GM20431 (cell line): ENCODE results near the gene DLGAP4.
"Not testable (repeated sequence)": the region's sequence is repeated elsewhere in the genome, so short reads cannot be mapped to it uniquely, and the experiment has no call there.

ENCODE experiments used
- in situ Hi-C: fragments of 300-500 bp; cut with MseI, MboI; formaldehyde crosslinking; loops from one replicate; pipeline ENCODE4 v1.15.0; 2020; ENCODE audit warnings: low sequenced_read_pairs; ENCODE audit not compliant: unreplicated experiment

The DLGAP4 gene

GRCh38 chr20:36370991-36371790 is 65.1 kb downstream of the DLGAP4 start:
- in situ Hi-C loops = no loop called here

GRCh38 chr20:36372666-36373065 is 66.5 kb downstream of the DLGAP4 start:
- in situ Hi-C loops = no loop called here

GRCh38 chr20:36373089-36373488 is 67.0 kb downstream of the DLGAP4 start:
- in situ Hi-C loops = no loop called here

- in situ Hi-C loops = no loop called here
These were observed 68.9 kb downstream of the DLGAP4 start for GRCh38 chr20:36374995-36375394.

- in situ Hi-C loops = no loop called here
These were observed 71.5 kb downstream of the DLGAP4 start for GRCh38 chr20:36377348-36378326.

- in situ Hi-C loops = no loop called here
These were observed 72.5 kb downstream of the DLGAP4 start for GRCh38 chr20:36378686-36379085.

- in situ Hi-C loops = not testable (repeated sequence)
These were observed 73.8 kb downstream of the DLGAP4 start for GRCh38 chr20:36379914-36380313.

GRCh38 chr20:36384022-36384619 is 78.0 kb downstream of the DLGAP4 start:
- in situ Hi-C loops = no loop called here

GRCh38 chr20:36385503-36385902 is 79.4 kb downstream of the DLGAP4 start:
- in situ Hi-C loops = no loop called here

- in situ Hi-C loops = no loop called here
These were observed 80.1 kb downstream of the DLGAP4 start for GRCh38 chr20:36386236-36386635.

- in situ Hi-C loops = no loop called here
These were observed 84.1 kb downstream of the DLGAP4 start for GRCh38 chr20:36390269-36390668.

- in situ Hi-C loops = no loop called here
These were observed 84.7 kb downstream of the DLGAP4 start for GRCh38 chr20:36390719-36391415.

- in situ Hi-C loops = no loop called here
These were observed 85.3 kb downstream of the DLGAP4 start for GRCh38 chr20:36391456-36391855.

GRCh38 chr20:36391955-36392354 is 85.8 kb downstream of the DLGAP4 start:
- in situ Hi-C loops = no loop called here

GRCh38 chr20:36392989-36393388 is 86.8 kb downstream of the DLGAP4 start:
- in situ Hi-C loops = no loop called here

- in situ Hi-C loops = no loop called here
These were observed 88.3 kb downstream of the DLGAP4 start for GRCh38 chr20:36394340-36394965.

GRCh38 chr20:36396340-36396739 is 90.2 kb downstream of the DLGAP4 start:
- in situ Hi-C loops = no loop called here

- in situ Hi-C loops = no loop called here
These were observed 90.9 kb downstream of the DLGAP4 start for GRCh38 chr20:36396847-36397630.

- in situ Hi-C loops = no loop called here
These were observed 92.4 kb downstream of the DLGAP4 start for GRCh38 chr20:36398515-36398914.
